HG03469 (cell line): Measurements from ENCODE around the gene POLR2J2.
"Not testable (repeated sequence)": the region's sequence is repeated elsewhere in the genome, so short reads cannot be mapped to it uniquely, and the experiment has no call there.

ENCODE experiments used
- ATAC-seq: cut with Tn5 transposase; IDR thresholded peaks from one replicate; pipeline ENCODE4 v1.9.1; 2021; ENCODE audit warnings: mild to moderate bottlenecking, moderate library complexity, moderate number of reproducible peaks; ENCODE audit not compliant: unreplicated experiment

Gene POLR2J2

GRCh38 chr7:102671166-102671955 lies at the start of gene POLR2J2:
TSS of gene POLR2J2 (minus strand) at chr7:102671663. CDS start at chr7:102671601, 62 bp downstream.
- ATAC-seq = peak; percentile 38

- ATAC-seq = not testable (repeated sequence)
These were observed 47.0 kb upstream of the POLR2J2 start for GRCh38 chr7:102718491-102718890.

- ATAC-seq = peak; percentile 34
These were observed 44.3 kb upstream of the POLR2J2 start for GRCh38 chr7:102715718-102716117.

GRCh38 chr7:102714774-102715522 lies 43.5 kb upstream of the POLR2J2 start:
- not testable (repeated sequence) for ATAC-seq

GRCh38 chr7:102713691-102714080 lies 42.2 kb upstream of the POLR2J2 start:
- peak; percentile 72 for ATAC-seq

GRCh38 chr7:102713011-102713690 lies 41.7 kb upstream of the POLR2J2 start:
- peak; percentile 42 for ATAC-seq

GRCh38 chr7:102698962-102699750 lies 27.7 kb upstream of the POLR2J2 start:
- ATAC-seq = not testable (repeated sequence)

GRCh38 chr7:102697642-102698512 lies 26.4 kb upstream of the POLR2J2 start:
- not testable (repeated sequence) for ATAC-seq

- not testable (repeated sequence) for ATAC-seq
These were observed 24.5 kb upstream of the POLR2J2 start for GRCh38 chr7:102696009-102696408.

GRCh38 chr7:102695033-102695552 lies 23.6 kb upstream of the POLR2J2 start:
- ATAC-seq = peak; percentile 51

- not testable (repeated sequence) for ATAC-seq
These were observed 22.5 kb upstream of the POLR2J2 start for GRCh38 chr7:102694008-102694407.

- not testable (repeated sequence) for ATAC-seq
These were observed 19.1 kb upstream of the POLR2J2 start for GRCh38 chr7:102690602-102691001.

GRCh38 chr7:102689436-102690282 lies 18.2 kb upstream of the POLR2J2 start:
- ATAC-seq = peak; percentile 40

- ATAC-seq = peak; percentile 43
These were observed 17.0 kb upstream of the POLR2J2 start for GRCh38 chr7:102688299-102689036.

GRCh38 chr7:102682560-102682959 lies 11.1 kb upstream of the POLR2J2 start:
- ATAC-seq = not testable (repeated sequence)

GRCh38 chr7:102680780-102681179 lies 9.3 kb upstream of the POLR2J2 start:
- ATAC-seq = not testable (repeated sequence)

GRCh38 chr7:102675545-102675944 lies 4.1 kb upstream of the POLR2J2 start:
- not testable (repeated sequence) for ATAC-seq
